Adipose tissue (tissue), 3 donors: ENCODE measurements around the gene BLOC1S5. TPM values are rescaled to one million over a fixed set of nuclear protein-coding genes. Genes with fewer than 3 reads are reported as not detected.

ENCODE experiments used
- H3K27ac ChIP-seq: one replicate; pipeline ENCODE4 v1.5.1; 2013; ENCODE audit warnings: low read depth, low read length
- WGBS, 3 donors: extraction: QIAGEN DNeasy Blood & Tissue Kit; methylation state at CpG; one replicate each; pipeline ENCODE4 v1.1.7; 2013; 5-methylcytosine and 5-hydroxymethylcytosine counted together
- polyA plus RNA-seq, 3 donors: library from polyadenylated mRNA; stranded (reverse); fragments of 200-250 nt; gene quantifications; one replicate each; pipeline ENCODE4 v1.2.3, GENCODE V29; 2013
- donor health status: healthy with polysubstance abuse.
- donor health status: Bipolar disorder and iron deficiency.
- donor health status: healthy.

Gene BLOC1S5, protein sequence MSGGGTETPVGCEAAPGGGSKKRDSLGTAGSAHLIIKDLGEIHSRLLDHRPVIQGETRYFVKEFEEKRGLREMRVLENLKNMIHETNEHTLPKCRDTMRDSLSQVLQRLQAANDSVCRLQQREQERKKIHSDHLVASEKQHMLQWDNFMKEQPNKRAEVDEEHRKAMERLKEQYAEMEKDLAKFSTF
- polyA plus RNA-seq = 10 to 100 TPM in 1 of 3 donors, 1 to 10 TPM in 2; 3.1 to 10.3 (median 5.0) TPM

GRCh38 chr6:8063761-8064637 lies at the start of gene BLOC1S5:
TSS of gene BLOC1S5 (minus strand) at chr6:8064389. CDS start at chr6:8064376, 13 bp downstream.
- peak within 1 kb of the TSS; percentile 64 for H3K27ac ChIP-seq
- 0 to 1% (median 0%) methylated on average over 62 to 64 of the region's 64 CpGs for WGBS, 3 donors

DNA sequence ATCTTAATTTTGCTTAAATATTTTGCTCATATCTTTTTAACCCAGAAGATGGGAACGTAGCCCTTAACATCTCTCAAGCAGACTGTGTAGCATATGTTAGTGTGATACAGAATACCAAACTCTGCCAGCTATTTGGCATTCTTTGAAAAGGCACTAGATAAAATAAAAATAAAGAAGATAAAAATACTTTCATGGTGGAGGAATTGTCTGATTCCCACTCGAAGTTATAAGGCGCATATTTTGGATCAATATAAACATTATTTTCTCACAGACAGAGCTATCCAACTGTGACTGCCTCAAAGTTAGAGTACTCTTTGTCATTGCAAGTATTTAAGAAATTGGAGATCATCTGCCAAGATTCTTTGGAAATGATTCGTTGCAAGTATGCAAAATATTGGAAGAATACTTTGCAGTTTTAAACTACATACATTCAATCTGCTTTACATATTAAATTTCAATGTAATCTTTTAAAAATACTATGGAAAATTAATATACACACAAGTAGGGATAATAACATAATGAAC lies 49.0 kb upstream of the BLOC1S5 start:
- no peak overlapping the region for H3K27ac ChIP-seq
- 52 to 67% (median 56%) methylated on average over 4 of the region's 4 CpGs for WGBS, 3 donors

DNA sequence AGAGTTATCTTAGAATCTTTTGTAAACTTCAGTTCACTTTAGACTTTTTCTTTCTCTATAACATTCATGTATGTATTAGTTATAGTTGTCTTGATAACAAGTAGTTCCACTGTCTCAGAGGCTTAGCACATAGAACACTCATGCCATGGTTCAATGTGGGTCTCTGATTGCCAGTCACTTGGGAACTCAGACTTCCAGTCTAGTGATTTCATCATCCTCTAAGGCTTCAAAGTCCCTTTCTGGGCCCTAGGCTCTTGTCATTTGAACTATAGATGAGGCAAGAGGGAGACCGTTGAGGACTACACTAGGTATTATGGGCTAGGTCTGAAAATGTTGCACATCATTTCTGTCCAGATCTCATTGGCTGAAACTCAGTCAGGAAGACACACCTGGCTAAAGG lies 46.5 kb upstream of the BLOC1S5 start:
- H3K27ac ChIP-seq = no peak overlapping the region
- 60 to 73% (median 73%) methylated on average over 1 of the region's 1 CpG for WGBS, 3 donors

GRCh38 chr6:8110117-8110721 lies 46.0 kb upstream of the BLOC1S5 start:
- no peak overlapping the region for H3K27ac ChIP-seq
- WGBS, 3 donors = 66 to 78% (median 74%) methylated on average over 4 of the region's 4 CpGs

DNA sequence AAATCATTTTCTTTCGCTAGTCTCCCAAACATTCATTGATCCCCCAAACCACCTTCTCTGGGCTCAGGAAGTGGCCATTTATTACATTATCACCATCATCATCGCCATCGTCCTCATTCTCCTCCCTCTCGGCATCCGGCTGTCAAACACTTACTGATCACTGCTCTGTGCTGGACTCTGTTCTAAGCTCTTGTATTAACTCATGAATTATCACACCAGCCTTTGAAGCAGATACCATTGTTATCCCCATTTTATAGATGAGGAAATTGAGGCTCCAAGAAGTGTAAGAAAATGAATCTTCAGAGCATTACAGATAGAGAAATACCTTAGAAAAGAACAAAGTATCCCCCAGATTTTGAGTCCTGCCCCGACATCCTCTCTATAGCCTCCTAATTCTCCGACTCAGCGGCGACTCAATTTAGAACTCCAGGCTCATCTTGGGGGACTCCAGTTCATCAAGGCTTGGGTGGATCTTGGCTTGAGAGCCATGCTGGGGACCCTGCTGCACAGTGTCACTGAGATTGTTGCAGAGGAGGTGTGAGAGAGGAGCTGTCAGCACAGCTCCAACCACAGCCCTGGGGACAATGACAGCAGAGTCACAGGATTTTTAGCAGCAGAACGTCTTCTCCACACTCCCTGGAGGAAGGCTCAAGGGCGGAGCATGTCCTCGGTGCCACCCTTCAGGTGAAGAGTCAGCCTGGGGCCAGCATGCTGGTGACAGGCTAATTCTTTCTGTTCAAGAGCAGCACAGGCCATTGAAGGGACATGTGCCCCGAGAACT lies 44.8 kb upstream of the BLOC1S5 start:
- H3K27ac ChIP-seq = no peak overlapping the region
- 70 to 82% (median 75%) methylated on average over 13 of the region's 13 CpGs for WGBS, 3 donors

GRCh38 chr6:8108031-8108660 lies 44.0 kb upstream of the BLOC1S5 start:
- no peak overlapping the region for H3K27ac ChIP-seq
- 50 to 67% (median 58%) methylated on average over 4 of the region's 4 CpGs for WGBS, 3 donors

GRCh38 chr6:8105791-8106190 lies 41.6 kb upstream of the BLOC1S5 start:
- H3K27ac ChIP-seq = no peak overlapping the region

- no peak overlapping the region for H3K27ac ChIP-seq
Measured at GRCh38 chr6:8103726-8104125, 39.5 kb upstream of the BLOC1S5 start.

- H3K27ac ChIP-seq = no peak within 1 kb of the TSS
- WGBS, 3 donors = 1 to 2% (median 2%) methylated on average over 36 to 43 of the region's 43 CpGs
Measured at GRCh38 chr6:8102122-8102958, 38.2 kb upstream of the BLOC1S5 start, which contains the start of gene EEF1E1. TSS of gene EEF1E1 (minus strand) at chr6:8102548. CDS start at chr6:8102521, 27 bp downstream.

DNA sequence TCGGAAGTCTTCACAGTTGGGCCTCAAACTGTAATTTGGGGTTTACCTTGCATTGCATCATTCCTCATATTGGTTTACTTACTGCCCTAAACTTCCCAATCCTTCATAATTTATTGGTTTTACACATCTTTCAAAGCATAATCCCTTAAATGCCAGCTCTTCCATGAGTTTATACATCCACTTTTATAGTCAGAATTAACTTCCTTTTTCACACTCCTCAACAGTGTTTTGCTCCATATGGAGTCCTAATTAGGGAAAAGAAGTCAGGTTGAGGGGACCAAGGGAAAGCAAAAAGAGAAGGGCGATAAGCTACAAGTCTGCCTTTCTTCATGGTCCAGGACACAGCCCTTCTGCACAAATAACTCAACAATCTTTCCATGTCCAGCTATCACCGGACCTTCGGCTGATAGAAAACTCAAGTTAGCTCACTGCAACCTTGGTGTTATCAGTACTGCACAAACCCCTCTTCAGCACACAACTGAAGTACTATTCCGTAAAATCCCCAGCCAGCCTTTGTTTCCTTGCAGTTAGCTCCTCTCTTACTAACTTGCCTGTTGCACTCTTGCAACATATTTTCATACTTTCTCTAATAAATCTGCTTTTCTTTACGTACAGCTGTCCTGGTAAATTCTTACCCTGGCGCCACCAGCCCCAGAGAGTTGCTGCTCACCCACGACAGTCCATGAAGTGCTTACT lies 36.1 kb upstream of the BLOC1S5 start:
- WGBS, 3 donors = 65 to 79% (median 72%) methylated on average over 8 of the region's 8 CpGs
- no peak overlapping the region for H3K27ac ChIP-seq

- H3K27ac ChIP-seq = no peak overlapping the region
- 94 to 99% (median 95%) methylated on average over 3 of the region's 3 CpGs for WGBS, 3 donors
Measured at GRCh38 chr6:8090650-8091049, 26.5 kb upstream of the BLOC1S5 start.

DNA sequence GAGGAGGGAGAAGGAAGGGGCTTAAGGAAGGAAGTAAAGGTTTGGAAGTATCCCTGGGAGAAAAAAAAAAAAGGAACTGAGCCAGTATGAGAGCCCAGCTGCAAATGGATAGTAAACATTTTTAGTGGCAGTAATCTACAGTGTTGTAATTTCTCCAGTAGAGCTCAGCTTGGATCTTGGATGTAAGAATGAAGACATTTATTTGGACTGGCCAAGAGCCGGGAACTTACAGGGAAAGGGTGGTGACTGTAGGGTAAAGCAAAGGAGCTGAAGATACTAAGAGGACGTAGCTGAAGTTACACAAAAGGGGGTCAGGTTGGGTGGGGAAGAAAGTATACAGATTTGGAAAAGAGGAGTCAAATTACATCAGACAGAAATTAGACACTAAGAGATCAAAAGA lies 24.7 kb upstream of the BLOC1S5 start:
- no peak overlapping the region for H3K27ac ChIP-seq
- 96 to 100% (median 98%) methylated on average over 2 of the region's 2 CpGs for WGBS, 3 donors

DNA sequence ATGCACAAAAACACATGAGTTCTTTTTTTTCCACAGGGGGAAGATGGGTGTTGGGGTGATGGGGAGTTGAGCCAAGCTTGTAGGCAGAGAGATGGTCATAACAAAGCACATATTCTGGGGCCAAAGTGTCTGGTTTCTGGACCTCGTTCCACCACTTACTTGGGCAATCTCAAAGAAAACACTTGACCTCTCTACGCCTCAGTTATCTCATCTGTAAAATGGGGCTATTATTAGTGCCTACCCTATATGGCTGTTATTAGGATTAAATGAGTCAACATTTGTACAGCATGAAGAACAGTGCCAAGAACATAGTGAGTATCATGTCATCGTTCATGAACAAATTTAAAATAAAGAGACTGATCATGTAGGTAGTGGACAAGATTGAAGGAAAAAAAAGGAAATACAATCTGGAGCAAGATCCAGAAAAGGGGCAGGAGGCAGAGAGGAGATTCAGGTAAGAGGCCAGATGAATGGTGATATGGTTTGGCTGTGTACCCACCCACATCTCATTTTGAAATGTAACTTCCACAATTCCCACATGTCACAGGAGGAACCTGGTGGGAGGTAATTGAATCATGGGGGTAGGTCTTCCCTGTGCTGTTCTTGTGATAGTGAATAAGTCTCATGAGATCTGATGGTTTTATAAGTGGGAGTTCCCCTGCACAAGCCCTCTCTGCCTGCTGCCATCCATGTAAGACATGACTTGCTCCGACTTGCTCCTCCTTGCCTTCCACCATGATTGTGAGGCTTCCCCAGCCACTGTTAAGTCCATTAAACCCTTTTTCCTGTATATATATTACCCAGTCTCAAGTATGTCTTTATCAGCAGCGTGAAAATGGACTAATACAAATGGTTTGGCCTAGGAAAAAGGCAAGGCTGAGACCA lies 23.9 kb upstream of the BLOC1S5 start:
- H3K27ac ChIP-seq = no peak overlapping the region
- 97 to 99% (median 98%) methylated on average over 5 of the region's 5 CpGs for WGBS, 3 donors

DNA sequence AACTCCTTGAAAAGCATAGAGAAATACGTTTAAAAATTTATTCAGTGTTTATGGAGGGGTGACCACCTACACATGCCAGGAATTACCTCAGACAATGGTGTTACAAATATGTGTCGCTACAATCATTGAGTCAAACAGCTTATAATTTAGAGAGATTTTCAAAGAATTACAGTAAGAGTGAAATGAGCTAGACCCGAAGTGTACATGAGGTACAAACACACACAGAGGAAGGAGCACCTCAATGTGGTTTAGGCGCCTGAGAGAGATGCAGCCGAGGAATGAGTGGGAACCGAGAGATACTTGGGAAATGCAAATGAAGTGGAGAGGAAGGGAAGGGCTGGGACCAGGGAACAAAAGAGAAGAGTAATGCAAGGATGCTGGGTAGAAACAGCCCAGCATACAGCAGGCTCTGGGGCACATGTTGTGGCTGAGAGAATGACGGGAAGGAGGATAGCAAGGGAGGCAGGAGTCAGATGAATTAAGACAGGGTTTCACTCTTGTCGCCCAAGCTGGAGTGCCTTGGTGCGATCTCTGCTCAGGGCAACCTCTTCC lies 22.6 kb upstream of the BLOC1S5 start:
- H3K27ac ChIP-seq = no peak overlapping the region
- 89 to 93% (median 92%) methylated on average over 9 of the region's 9 CpGs for WGBS, 3 donors

- H3K27ac ChIP-seq = no peak overlapping the region
- WGBS, 3 donors = 35 to 55% (median 54%) methylated on average over 2 of the region's 2 CpGs
Measured at GRCh38 chr6:8085053-8085511, 20.9 kb upstream of the BLOC1S5 start.
